ENCODE results near the gene SF3B4. TPM values are rescaled to one million over a fixed set of nuclear protein-coding genes. Genes with fewer than 3 reads are reported as not detected.
A peak's percentile ranks its signal among the peaks of the same experiment; 100 is the strongest.
"Not testable (repeated sequence)": the region's sequence is repeated elsewhere in the genome, so short reads cannot be mapped to it uniquely, and the experiment has no call there.

The SF3B4 gene, protein sequence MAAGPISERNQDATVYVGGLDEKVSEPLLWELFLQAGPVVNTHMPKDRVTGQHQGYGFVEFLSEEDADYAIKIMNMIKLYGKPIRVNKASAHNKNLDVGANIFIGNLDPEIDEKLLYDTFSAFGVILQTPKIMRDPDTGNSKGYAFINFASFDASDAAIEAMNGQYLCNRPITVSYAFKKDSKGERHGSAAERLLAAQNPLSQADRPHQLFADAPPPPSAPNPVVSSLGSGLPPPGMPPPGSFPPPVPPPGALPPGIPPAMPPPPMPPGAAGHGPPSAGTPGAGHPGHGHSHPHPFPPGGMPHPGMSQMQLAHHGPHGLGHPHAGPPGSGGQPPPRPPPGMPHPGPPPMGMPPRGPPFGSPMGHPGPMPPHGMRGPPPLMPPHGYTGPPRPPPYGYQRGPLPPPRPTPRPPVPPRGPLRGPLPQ
- total RNA-seq (2014; rRNA removed; shearing (Covaris generic)), result 26.9 and 37.0 TPM in 2 replicates

DNA sequence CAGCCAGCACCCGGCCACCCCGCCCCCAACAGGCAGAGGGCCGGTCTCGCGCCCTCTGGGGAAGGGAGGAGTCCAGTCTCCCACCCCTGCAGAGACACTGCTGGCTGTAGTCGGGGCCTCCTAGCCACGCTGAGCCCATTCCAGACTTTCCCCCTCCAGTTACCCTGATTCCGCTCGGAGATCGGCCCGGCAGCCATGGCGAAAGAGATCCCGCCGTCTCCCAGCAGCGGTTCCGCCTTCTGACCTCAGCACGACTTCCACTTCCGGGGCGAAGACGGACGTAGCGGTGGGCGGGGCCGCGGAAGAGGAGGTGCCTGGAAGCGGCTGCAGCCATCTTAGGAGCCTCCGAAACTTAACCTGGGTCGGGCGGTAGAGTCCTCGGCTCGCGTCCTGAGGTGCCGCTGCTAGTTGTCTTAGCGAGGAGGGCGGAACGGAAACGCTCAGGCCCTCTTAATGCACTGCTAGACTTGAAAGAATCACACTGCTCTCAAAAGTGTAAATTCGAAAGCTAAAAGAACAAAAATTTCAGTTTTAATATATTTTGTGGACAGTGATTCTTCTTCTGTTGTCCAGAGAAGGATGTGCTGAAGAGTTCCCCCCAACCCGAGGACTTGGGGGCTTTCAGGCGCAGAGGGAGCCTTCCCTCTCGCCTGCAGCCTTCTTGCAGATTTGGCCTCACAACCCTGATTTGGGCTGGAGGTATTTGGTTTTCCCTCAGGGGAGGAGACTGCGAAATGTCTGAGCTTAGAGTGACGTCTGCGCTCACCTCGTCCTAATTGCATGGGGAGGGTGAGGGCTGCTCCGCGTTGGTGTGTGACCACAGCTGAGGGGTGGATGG, at the start of gene SF3B4:
Gene SF3B4 (minus strand): TSS at position 241 of the 838 bp plus-strand sequence. CDS start 44 bp downstream, at position 197.
- DNase-seq (ENCODE audit: low spot score), result peak; percentile 94

DNA sequence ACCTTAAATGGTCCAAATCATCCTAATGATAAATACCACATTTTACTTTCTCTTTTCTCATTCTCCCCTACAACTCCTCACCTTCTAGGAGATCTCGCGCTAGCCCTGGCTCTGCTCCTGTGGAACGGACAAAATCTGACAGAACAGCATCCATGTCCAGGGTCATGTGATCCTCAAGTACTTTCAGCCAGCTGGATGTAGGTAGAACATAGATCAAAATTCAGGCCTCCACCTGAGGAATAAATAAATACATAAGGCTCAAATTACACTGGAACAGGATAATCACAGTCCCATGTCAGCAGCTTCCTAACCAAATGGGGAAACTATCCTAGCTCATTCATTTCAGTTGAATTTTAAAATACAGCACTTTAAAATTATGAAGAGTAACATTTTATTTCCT, 49.7 kb upstream of the SF3B4 start:
- no peak for DNase-seq (ENCODE audit: low spot score)

DNA sequence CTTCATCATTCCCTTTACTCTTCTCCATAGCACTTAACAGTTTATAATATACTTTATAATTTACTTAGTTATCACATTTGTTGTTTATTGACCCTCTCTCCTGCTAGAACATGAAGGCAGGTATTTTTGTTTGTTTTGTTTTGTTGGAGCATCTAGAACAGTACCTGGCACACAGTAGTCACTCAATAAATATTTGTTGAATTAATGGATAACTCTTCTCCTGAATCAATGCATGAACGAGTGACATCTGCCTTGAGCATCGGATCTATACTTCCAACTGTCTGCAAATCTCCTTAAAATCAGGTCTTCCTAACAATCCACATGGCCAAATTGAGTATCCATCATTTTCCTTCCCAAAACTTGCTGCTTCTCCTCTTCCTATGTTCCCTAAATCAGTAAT, 44.9 kb upstream of the SF3B4 start:
- DNase-seq (ENCODE audit: low spot score), result no peak

DNA sequence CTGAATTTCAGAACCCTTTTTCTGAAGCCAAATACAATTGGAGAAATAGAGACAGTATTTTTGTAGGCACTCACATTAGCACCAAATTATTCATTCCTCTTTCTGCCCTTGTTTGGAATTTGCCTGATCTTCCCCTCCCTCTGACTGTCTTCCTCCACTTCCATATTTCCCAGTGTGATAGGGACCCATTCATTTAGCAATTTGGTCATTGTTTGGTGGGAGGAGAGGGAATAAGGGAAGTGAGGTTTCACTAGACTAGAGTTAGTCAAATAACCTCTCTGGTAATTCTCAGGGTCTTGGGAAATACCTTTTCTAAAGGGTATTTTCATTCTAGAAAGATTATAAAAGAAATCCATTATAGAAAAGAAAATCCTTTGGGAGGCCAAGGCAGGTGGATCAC, 40.0 kb upstream of the SF3B4 start:
- DNase-seq (ENCODE audit: low spot score), result no peak

DNA sequence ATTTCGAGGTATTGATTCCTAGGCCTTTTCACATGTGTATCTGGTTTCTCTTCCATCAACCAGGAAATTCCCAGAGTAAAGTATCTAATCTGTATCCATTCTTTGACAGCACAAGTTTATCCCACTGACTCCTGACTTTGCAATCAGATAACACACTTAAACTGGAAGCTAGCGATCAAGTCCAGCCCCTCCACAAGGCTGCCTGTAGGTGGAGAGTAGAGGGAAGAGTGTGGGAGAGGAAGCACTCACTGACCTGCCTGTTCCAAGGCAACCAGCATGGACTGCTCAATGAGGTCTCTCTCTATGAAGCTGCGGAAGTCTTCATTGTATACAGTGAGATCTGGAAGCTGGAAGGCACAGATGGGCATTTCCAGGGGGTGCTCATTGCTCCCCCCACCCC, 39.4 kb upstream of the SF3B4 start:
- no peak for DNase-seq (ENCODE audit: low spot score)

DNA sequence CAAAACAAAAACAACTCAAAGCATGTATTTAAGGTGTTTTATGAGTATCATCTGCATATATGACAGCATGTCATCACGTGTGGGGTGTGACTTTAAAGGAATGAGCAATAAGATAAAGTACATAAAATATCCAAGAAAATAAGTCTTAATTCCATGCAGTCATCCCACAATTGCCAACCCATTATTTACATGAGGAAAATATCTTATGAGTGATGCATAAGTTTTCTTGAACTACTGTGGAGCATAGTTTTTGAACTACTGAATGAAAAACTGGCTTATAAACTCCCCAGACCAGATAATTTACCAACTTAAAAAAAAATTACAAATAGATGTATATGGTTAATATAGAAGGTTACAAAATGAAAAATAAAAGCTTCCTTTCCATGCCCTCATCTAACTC, 38.8 kb upstream of the SF3B4 start:
- no peak for DNase-seq (ENCODE audit: low spot score)

DNA sequence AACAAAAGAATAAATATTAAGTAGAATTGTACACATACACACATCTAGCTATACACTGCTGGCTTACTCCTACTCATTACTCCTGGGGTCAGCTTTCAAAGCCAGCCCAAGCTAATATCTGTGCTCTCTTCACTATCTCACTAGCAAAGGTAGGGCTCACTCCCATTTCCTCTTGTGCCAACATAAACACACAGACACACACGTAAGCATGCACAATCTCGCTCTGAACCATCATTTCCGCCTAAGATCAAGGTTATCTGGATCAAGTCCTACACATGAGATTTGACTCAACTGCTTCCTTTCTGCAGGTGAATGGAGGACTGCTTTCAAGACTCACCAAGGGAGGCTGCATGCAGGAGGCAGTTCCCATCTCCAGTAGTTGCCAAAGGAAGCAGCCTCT, 37.8 kb upstream of the SF3B4 start:
- DNase-seq (ENCODE audit: low spot score), result no peak

DNA sequence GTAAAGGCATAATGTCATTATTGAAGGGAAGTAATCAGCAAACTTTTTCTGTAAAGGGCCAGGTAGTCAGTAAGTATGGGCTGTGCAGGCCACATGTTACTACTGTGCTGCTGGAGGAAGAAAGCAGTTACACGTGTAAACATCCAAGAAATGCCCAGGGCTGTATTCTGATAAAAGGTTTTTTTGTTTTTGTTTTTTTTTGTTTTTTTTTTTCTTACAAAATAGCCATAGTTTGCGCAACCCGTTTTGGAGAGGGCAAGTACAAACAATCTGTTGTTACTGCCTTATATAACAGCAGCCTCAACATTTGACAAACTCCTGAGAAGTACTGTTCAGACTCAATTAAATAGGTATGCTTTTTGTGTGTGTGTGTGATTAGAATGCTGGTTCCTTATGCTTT, 35.8 kb upstream of the SF3B4 start:
- DNase-seq (ENCODE audit: low spot score), result no peak

DNA sequence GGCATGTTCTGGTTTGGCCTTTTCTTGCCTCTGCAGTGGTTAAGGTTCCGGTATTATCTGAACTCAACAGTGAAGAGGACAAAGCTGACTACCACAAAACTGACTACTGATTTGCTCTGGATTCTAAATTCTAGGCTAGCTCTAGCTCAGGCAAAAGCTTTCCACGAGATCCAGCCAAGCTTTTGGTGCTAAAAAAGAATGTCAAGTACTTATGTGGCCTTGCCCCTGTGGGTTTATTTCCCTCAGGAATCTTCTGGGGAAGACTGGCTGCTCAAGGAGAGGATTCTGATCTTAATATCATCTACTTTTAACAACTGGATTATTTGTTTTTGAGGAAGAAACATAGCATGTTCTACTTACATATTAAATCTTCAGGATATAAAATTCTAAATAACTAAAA, 35.1 kb upstream of the SF3B4 start:
- no peak for DNase-seq (ENCODE audit: low spot score)

DNA sequence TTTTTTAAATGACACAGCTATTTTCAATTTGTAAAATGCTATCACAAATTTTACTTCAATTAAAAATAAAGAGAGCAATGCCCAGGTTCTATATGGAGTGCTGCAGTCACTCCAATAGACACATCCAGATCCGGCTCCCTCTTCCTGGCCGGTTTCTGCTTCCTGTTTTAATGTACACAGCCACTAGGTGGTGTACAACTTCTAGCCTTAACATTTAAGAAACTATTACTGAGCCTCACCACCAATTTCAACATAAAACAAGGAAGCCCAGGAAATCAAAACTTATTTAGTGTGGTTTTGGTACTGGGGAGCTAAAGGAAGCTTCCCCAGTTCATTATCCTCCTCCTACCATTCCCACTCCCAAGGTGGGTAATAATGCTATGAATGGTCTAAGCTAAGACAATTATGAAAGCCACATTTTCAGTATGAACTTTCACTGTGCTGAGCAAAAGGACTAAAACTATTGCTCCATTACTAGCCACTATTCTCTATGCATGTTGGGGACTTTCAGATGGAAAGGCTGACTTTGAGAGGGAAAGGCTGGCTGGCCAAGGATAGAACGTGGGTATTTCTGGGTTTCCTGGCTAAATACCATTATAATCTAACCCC, 34.5 kb upstream of the SF3B4 start:
- peak; percentile 76 for DNase-seq (ENCODE audit: low spot score)

DNA sequence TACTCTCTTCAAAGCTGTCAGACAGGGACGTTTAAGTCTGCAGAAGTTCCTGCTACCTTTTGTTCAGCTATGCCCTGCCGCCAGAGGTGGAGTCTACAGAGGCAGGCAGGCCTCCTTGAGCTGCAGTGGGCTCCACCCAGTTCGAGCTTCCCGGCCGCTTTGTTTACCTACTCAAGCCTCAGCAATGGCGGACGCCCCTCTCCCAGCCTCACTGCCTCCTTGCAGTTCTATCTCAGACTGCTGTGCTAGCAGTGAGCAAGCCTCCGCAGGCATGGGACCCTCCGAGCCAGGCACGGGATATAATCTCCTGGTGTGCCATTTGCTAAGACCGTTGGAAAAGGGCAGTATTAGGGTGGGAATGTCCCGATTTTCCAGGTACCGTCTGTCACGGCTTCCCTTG, 29.9 kb upstream of the SF3B4 start:
- DNase-seq (ENCODE audit: low spot score), result not testable (repeated sequence)

DNA sequence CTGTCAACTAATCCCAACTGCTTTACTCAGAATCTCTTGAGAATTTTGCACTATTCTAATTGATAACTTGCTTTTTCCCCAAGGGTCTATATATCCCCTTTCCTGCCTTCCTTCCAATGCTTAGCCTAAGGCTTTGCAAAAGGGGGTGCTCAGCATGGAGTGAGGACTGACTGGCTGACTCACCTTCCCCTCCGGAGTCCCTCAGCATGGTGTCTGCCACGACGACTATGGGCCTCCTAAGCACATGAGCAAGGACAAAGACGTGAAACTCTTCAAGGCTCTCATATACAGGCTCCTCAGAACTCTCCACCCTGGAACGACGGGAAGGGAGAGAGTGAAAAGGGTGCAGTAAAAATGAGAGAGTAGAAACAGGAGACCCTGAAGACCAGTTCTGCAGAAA, 22.3 kb upstream of the SF3B4 start:
- DNase-seq (ENCODE audit: low spot score), result no peak

DNA sequence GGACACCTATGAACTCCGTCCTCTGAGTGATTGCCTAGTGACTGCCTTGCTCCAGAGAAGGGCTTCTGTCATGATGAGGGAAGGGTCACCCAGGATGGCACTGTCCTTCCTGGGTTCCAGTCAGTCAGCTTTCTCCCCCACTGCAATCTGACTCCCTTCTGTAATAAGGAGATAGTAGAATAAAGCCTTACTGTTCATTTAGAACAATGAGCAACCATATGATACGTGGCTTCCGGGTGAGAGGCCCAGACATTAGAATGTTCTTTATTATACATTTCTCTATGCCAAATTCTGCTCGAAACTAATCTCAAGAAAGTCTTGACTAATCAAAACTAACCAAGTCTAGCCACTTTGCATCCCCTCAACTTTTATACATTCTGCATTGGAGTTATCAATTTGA, 17.6 kb upstream of the SF3B4 start:
- no peak for DNase-seq (ENCODE audit: low spot score)

DNA sequence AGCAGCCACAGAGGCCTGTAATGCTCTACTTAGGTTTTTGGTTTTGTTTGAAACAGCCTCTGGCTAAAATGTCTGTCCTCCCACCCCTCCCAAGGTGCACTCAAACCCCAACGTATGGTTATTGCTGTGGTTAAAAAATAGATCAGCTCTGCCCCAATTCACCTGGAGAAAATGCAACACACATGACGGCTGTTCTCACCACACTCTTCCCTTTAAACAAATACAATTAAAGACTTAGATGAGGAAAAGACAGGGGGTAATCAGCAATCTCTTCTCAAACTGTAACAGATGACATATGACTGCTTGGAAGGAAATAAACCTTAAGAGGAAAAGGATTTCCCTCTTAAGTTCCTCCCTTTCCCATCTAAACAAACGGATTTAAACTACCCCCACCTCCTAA, 15.3 kb upstream of the SF3B4 start:
- DNase-seq (ENCODE audit: low spot score), result no peak

DNA sequence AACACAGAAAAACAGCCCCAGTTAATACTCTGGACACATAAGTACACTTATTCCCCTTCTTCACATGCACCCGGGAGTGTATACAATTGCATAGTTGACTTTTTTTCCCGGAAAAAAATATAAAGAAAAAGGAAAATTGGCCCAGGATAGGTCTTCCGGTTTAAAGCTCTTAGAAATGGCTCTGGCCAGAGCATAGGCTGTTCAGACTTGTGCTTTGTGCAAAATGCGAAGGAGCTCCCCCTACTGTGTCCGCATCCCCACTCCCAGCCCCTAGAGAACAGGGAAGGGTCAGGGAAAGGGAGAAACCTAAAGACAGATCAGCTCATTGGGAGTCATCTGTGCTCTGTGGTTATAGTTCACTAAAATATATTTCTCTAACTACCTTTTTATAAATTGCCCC, 14.6 kb upstream of the SF3B4 start:
- DNase-seq (ENCODE audit: low spot score), result no peak

DNA sequence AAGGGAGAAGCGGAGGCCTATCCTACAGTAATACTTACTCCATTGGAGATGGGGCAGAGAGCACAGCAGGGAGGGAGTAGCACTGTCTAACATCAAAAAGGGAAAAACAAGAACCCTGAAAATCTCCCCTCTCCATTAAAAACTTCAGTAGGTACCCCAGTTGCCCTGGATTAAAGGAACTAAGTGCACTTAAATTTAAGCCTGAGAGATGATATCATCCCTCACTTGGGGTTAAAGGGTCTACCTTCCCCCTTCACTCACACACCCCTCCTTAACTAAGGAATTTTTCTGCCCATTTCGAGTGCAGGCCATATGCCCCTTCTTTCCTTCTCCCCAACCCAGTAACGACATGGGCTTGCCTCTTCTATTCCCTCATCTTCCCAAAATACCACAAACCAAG, 12.8 kb upstream of the SF3B4 start:
- DNase-seq (ENCODE audit: low spot score), result no peak

DNA sequence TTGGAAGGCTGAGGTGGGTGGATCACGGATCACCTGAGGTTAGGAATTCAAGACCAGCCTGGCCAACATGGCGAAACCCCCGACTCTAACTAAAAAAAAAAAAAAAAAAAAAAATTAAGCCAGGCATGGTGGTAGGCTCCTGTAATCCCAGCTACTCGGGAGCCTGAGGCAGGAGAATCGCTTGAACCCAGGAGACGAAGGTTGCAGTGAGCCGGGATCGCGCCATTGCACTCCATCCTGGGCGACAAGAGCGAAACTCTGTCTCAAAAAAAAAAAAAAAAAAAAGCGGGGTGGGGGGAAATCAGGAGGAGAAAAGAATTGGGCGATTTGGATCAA, 11.0 kb upstream of the SF3B4 start:
- DNase-seq (ENCODE audit: low spot score), result not testable (repeated sequence)

DNA sequence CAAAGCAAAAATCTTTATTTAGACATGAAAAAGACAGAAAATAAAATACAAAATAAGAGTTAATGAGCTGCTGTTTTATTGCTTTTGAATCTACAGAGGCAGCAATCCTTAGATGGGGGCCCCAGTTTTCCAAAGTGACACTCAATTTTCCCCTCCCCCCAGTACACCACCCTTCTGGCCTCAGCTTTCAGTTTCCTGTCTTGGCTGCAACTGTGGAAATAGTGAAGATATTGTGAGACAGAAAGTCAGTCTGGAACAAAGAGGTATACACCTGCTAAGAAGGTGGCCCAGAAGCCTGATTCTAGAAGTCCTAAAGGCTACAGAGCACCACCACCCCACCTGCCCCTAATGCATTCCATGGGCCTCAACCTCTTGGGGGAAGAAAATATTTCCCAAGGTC, 10.2 kb upstream of the SF3B4 start:
- no peak for DNase-seq (ENCODE audit: low spot score)

DNA sequence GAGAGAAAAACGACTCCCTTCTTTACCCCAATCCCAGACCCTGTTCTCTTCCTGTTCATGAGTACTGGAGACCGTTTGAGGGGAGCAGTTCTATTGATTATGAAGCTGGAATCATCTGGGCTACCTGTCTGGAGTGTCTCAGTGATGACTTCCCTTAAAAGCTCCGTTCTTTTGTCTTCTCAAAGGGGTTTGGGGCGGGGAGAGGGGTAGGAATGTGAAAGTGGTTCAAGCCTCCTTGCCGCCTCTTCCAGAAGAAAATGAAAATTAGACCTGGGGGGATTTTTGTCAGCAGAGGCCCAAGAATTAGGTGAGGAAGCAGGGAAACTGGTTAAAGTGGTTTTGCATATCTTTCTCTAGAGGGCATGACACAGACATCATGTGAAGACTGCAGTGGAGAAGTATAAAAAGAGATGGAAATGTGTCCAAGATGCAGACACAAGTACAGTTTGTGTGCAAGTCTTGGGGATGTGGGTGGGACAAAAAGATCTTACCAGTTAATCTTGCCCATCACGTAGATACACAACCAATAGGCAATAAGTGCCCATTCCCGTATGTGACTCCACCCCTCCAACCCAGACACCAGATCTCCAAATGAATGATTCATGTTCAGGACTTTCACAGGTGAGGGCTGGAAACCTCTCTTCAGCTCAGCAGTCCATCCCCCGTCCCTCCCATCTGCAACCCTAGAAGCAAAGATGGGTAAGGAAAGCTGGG, 9.5 kb upstream of the SF3B4 start:
- DNase-seq (ENCODE audit: low spot score), result peak; percentile 88

DNA sequence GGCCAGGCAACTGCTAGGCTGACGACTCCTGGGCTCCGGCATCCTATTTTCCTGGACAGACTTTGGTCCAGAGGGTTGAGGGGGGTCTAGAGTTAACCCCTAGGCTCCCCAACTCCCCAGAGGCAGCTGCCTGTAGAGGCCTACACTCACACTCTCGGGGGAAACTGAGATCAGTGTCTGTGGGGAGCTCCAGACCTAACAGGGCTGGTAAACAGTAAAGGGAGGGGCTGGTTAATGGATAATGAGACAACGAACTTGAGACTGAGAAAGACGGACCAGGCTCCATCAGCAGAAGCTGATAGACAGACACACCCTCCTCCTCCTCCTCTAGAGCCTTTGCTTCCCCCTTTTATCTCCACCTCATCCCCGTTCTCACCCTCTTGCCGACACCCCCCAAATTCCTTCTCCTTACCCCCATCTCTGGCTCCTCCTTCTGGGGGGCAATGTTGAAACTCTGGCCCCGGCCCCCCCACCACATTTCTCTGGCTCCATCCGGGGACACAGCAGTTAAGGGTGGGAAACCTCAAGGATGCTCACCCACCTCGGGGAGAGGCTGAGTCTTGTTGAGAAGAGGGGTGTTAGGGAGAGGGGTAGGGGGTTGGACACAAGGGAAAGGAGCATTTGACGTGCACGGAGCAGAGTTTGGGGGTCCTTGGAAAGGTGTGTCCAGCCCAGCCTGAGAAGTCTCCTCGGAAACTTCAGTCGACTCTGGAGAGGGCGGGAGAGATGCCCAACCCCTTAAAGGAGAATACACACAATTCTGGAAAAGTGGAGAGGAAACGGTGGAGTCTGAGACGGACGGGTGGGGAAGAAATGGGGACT, 8.8 kb upstream of the SF3B4 start, which contains the start of gene MTMR11:
Gene MTMR11 (minus strand): TSS at position 710 of the 822 bp plus-strand sequence. CDS start 232 bp downstream, at position 478.
- peak; percentile 60 for DNase-seq (ENCODE audit: low spot score)

DNA sequence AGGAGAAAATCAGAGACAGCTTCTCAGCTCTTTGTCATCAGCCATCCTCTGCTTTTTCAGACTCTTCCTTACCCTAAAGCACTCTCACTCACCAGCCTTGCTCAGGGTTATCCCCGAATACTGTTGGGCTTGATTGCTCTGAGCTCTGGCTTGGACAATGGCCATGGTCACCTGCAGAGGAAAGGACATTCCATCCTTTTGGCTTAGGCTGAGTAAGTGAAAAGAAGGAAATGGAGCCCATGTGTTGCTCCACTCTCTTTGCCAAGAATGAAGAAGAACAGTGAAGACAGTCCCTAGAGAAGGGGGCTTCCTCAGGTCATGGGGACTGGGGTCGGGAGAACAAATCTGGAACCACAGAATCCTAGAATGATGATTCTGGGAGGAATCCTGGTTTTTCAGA, 6.8 kb upstream of the SF3B4 start:
- DNase-seq (ENCODE audit: low spot score), result no peak

All from A172 (cell line).